ENCODE results near the gene OSTN. TPM values are rescaled to one million over a fixed set of nuclear protein-coding genes. Genes with fewer than 3 reads are reported as not detected.
"Not testable (repeated sequence)": the region's sequence is repeated elsewhere in the genome, so short reads cannot be mapped to it uniquely, and the experiment has no call there.

The OSTN gene
- total RNA-seq, 4 donors from 2014 or later = not detected

DNA sequence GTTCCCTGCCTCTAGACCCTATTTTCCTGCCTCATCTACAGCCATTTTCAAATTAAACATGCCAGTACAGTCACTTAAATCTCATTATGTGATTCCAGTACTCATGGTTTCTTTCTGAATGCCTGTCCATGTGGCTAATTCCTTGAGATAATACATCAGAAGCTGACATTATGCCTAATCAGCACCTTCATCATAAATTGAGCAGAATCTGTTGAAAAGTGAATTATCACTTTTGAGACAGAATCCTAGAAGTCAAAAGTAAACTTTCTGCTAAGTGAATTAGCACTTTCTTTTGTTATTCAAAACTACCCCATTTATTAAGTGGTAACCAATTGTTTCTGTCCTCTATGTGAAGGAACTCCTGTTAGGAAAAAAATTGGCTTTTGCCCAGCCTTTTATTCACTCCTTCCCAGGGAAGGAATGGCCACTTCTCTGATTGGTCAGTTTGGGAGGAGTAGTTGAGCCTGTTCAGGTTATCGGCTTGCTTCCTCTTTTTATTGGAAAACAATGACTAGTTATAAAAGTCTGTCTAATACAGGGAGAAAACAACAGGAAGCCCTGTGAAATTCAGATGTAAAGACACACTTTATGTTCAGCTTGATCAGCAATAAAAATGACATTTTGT lies 40.5 kb downstream of the OSTN start:
- 59% methylated on average over 1 of the region's 1 CpG for WGBS
- H3K9me3 ChIP-seq = no peaks in the 10 kb centered on the region
- H3K27me3 ChIP-seq = no peaks in the 10 kb centered on the region
- intact Hi-C loops (cut with DNase I) = no loop called here
- no peak for DNase-seq (ENCODE audit: extremely low spot score)
- H3K27ac ChIP-seq (replicated peaks in 1 of 4) = no peak overlapping the region
- peaks cover 0 to 14% (median 0%) of the 10 kb centered on the region in 4 donors for H3K4me1 ChIP-seq
- TF ChIP-seq POLR2AphosphoS5 (IDR thresholded peaks at IDR 0.05) = no peak
- H3K36me3 ChIP-seq = no peaks in the 10 kb centered on the region
- no peak overlapping the region for H3K4me3 ChIP-seq

DNA sequence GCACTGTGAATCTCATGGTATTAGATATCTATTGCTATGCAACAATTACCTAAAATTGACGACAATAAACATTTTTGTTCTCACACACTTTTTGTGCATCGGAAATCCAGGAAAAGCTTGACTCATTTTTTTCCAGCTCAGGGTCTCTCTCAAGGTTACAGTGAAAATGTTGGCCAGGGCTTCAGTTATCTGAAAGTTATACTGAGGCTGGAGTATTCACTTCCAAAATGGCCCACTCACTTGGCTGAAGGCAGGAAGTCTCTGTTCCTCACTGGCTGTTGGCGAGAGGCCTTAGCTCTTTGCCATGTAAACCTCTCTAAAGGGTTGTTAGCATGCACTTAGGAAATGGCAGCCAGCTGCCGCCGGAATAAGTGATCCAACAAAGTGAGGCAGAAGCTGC lies 41.4 kb downstream of the OSTN start:
- TF ChIP-seq POLR2A (IDR thresholded peaks at IDR 0.05; ENCODE audit: low read depth) (no peak), POLR2AphosphoS5 (IDR thresholded peaks at IDR 0.05) (no peak), EP300 (IDR thresholded peaks at IDR 0.05) (no peak)
- TF ChIP-seq, protein P1, sequence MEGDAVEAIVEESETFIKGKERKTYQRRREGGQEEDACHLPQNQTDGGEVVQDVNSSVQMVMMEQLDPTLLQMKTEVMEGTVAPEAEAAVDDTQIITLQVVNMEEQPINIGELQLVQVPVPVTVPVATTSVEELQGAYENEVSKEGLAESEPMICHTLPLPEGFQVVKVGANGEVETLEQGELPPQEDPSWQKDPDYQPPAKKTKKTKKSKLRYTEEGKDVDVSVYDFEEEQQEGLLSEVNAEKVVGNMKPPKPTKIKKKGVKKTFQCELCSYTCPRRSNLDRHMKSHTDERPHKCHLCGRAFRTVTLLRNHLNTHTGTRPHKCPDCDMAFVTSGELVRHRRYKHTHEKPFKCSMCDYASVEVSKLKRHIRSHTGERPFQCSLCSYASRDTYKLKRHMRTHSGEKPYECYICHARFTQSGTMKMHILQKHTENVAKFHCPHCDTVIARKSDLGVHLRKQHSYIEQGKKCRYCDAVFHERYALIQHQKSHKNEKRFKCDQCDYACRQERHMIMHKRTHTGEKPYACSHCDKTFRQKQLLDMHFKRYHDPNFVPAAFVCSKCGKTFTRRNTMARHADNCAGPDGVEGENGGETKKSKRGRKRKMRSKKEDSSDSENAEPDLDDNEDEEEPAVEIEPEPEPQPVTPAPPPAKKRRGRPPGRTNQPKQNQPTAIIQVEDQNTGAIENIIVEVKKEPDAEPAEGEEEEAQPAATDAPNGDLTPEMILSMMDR (IDR thresholded peaks at IDR 0.05) = no peak
- H3K4me1 ChIP-seq = peaks cover 0 to 14% (median 0%) of the 10 kb centered on the region in 4 donors
- H3K27me3 ChIP-seq = no peaks in the 10 kb centered on the region
- H3K27ac ChIP-seq (replicated peaks in 1 of 4) = no peak overlapping the region
- no peak for DNase-seq (ENCODE audit: extremely low spot score)
- H3K4me3 ChIP-seq = no peak overlapping the region
- intact Hi-C loops (cut with DNase I) = no loop called here
- 85% methylated on average over 5 of the region's 5 CpGs for WGBS
- no peaks in the 10 kb centered on the region for H3K36me3 ChIP-seq
- no peaks in the 10 kb centered on the region for H3K9me3 ChIP-seq

DNA sequence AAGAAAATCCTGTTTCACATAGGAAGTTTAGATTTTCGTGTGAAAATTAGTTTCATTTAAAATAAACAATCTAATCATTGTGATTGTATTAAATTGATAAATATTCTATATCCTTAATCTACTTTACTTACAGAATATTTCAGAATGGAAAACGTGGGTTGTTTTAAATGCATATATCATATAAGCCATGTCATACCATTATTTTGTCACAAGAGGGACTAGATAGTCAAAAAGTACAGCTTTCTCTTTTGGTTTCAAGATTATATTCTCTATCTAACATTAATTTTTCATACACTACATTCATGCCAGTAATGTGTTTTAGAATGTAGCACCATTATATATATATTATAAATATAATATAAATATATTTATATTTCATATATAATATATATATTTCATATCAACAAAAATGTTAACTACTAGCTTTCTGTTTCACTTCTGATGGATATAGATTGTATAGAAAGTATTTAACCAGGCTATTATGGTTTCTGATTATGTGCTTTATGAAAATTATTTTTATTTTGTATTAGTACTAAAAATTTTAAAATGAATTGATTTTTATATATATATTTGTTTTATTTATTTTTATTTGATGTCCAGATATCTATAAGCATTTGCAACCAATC lies 45.3 kb downstream of the OSTN start:
- no peak for TF ChIP-seq POLR2AphosphoS5 (IDR thresholded peaks at IDR 0.05)
- TF ChIP-seq, protein P1 (IDR thresholded peaks at IDR 0.05) = peak; percentile 34 to 63 (median 44)
- Histone ChIP-seq H3K9me3 (no peaks in the 10 kb centered on the region), H3K27me3 (no peaks in the 10 kb centered on the region), H3K4me3 (no peak overlapping the region), H3K4me1 (no peaks in the 10 kb centered on the region), H3K36me3 (no peaks in the 10 kb centered on the region), H3K27ac (replicated peaks in 1 of 4) (no peak overlapping the region)
- intact Hi-C loops (cut with DNase I) = no loop called here
- no peak for DNase-seq (ENCODE audit: extremely low spot score)
- WGBS = 21% methylated on average over 2 of the region's 2 CpGs

DNA sequence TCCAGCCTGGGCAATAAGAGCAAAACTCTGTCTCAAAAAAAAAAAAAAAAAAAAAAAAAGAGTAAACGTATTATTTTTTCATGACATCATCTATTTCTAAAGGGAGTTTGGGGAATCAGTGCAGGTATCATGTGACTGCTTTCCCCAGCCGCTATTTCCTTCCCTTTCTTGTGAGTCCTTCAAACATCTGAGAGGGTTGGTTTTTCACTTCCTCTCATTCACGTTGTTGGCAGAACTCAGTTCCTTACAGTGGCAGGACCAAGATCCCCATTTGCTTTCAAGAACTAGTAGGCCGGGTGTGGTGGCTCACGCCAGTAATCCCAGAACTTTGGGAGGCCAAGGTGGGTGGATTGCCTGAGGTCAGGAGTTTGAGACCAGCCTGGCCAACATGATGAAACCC lies 47.0 kb downstream of the OSTN start:
- not testable (repeated sequence) for H3K9me3 ChIP-seq; H3K27ac ChIP-seq (replicated peaks in 1 of 4); H3K36me3 ChIP-seq; H3K4me1 ChIP-seq; H3K4me3 ChIP-seq; DNase-seq (ENCODE audit: extremely low spot score); H3K27me3 ChIP-seq
- intact Hi-C loops (cut with DNase I) = loop anchor here (5.0 kb wide), 1 partner anchor 151 kb away; no protein-coding TSS in a partner anchor
- 68% methylated on average over 5 of the region's 5 CpGs for WGBS

DNA sequence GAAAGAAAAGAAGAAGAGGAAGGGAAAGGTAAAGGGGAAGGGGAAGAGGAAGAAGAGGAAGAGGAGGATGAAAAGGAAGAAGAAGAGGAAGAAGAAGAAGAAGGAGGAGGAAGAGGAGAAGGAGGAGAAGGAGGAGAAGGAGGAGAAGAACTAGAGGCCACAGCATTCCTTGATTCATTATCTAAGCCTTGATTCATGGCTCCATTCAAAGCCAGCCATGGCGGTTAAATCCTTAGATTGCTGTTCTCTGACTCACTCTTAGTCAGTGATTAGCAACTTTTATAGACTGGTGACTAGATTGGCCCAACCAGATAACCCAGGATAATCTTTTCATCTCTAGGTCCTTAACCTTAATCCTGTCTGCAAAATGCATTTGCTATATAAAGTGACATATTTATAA lies 47.6 kb downstream of the OSTN start:
- intact Hi-C loops (cut with DNase I) = loop anchor here (5.0 kb wide), 1 partner anchor 151 kb away; no protein-coding TSS in a partner anchor

More for the DNA sequence above, 47.6 kb downstream of the OSTN start:
- TF ChIP-seq EP300 (IDR thresholded peaks at IDR 0.05) (no peak), POLR2AphosphoS5 (IDR thresholded peaks at IDR 0.05) (no peak), POLR2A (IDR thresholded peaks at IDR 0.05; ENCODE audit: low read depth) (no peak)
- TF ChIP-seq, protein P1 (IDR thresholded peaks at IDR 0.05) = no peak
- no peaks in the 10 kb centered on the region for H3K27me3 ChIP-seq
- 92% methylated on average over 1 of the region's 1 CpG for WGBS
- no peaks in the 10 kb centered on the region for H3K4me1 ChIP-seq
- H3K9me3 ChIP-seq = no peaks in the 10 kb centered on the region
- H3K27ac ChIP-seq (replicated peaks in 1 of 4) = no peak overlapping the region
- H3K36me3 ChIP-seq = no peaks in the 10 kb centered on the region
- no peak for DNase-seq (ENCODE audit: extremely low spot score)
- H3K4me3 ChIP-seq = no peak overlapping the region
